Lower leg skin (tissue), 3 donors: ENCODE measurements around the gene ODAPH.
"Not testable (repeated sequence)": the region's sequence is repeated elsewhere in the genome, so short reads cannot be mapped to it uniquely, and the experiment has no call there.

Experiments used
- POLR2A ChIP-seq, 2 donors: fragments of 450-650 bp; IDR thresholded peaks; one replicate each; pipeline ENCODE4 v1.6.1; 2016 to 2017; ENCODE audit warnings: antibody characterized with exemption in 2 of 2, mild to moderate bottlenecking in 1 of 2, moderate library complexity in 1 of 2
- TF ChIP-seq, protein P1 (sequence below), 3 donors: fragments of 450-650 bp; IDR thresholded peaks; one replicate each; pipeline ENCODE4 v1.5.1; 2016; ENCODE audit warnings: antibody characterized with exemption in 3 of 3, mild to moderate bottlenecking in 3 of 3, moderate library complexity in 2 of 3

DNA sequence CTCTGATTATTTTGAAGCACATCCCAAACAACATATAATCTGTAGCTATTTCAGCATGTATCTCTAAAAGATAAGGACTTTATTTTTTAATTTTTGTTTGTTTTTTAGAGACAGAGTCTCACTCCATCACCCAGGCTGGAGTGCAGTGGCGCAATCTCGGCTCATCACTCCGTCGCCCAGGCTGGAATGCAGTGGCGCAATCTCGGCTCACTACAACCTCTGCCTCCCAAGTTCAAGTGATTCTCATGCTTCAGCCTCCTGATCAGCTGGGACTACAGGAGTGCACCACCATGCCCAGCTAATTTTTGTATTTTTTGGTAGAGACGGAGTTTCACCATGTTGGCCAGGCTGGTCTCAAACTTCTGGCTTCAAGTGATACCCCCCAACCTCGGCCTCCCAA is 11.6 kb upstream of the ODAPH start:
- TF ChIP-seq POLR2A (IDR thresholded peaks at IDR 0.05) = not testable (repeated sequence)
- TF ChIP-seq, protein P1, sequence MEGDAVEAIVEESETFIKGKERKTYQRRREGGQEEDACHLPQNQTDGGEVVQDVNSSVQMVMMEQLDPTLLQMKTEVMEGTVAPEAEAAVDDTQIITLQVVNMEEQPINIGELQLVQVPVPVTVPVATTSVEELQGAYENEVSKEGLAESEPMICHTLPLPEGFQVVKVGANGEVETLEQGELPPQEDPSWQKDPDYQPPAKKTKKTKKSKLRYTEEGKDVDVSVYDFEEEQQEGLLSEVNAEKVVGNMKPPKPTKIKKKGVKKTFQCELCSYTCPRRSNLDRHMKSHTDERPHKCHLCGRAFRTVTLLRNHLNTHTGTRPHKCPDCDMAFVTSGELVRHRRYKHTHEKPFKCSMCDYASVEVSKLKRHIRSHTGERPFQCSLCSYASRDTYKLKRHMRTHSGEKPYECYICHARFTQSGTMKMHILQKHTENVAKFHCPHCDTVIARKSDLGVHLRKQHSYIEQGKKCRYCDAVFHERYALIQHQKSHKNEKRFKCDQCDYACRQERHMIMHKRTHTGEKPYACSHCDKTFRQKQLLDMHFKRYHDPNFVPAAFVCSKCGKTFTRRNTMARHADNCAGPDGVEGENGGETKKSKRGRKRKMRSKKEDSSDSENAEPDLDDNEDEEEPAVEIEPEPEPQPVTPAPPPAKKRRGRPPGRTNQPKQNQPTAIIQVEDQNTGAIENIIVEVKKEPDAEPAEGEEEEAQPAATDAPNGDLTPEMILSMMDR (IDR thresholded peaks at IDR 0.05) = not testable (repeated sequence)
